ENCODE results near the gene CREBRF.
"Not testable (repeated sequence)": the region's sequence is repeated elsewhere in the genome, so short reads cannot be mapped to it uniquely, and the experiment has no call there.

CREBRF gene

GRCh38 chr5:173035904-173036707 lies 20.0 kb upstream of the CREBRF start:
- DNase-seq = peak in 1 of 2 donors; percentile 14

- no peak for DNase-seq
Observed at GRCh38 chr5:173039188-173039587, 17.0 kb upstream of the CREBRF start.

GRCh38 chr5:173039964-173040363 lies 16.2 kb upstream of the CREBRF start:
- DNase-seq = no peak

GRCh38 chr5:173041881-173042762 lies 14.0 kb upstream of the CREBRF start:
- DNase-seq = no peak

- no peak for DNase-seq
Observed at GRCh38 chr5:173042763-173043107, 13.4 kb upstream of the CREBRF start.

GRCh38 chr5:173045474-173045873 lies 10.7 kb upstream of the CREBRF start:
- no peak for DNase-seq

GRCh38 chr5:173047096-173047837 lies 8.9 kb upstream of the CREBRF start:
- not testable (repeated sequence) for DNase-seq

GRCh38 chr5:173047838-173048105 lies 8.4 kb upstream of the CREBRF start:
- no peak for DNase-seq

GRCh38 chr5:173050791-173051190 lies 5.4 kb upstream of the CREBRF start:
- DNase-seq = no peak

GRCh38 chr5:173051746-173052145 lies 4.4 kb upstream of the CREBRF start:
- no peak for DNase-seq

- no peak for DNase-seq
Observed at GRCh38 chr5:173053041-173053440, 3.1 kb upstream of the CREBRF start.

- no peak for DNase-seq
Observed at GRCh38 chr5:173055042-173055721, 970 bp upstream of the CREBRF start.

- DNase-seq = peak; percentile 8 to 15
Observed at GRCh38 chr5:173055722-173055982, 500 bp upstream of the CREBRF start.

- peak; percentile 85 to 88 for DNase-seq
Observed at GRCh38 chr5:173056783-173057061, 570 bp downstream of the CREBRF start.

- DNase-seq = peak; percentile 99
Observed at GRCh38 chr5:173057062-173057924, 1.1 kb downstream of the CREBRF start.

- DNase-seq = no peak
Observed at GRCh38 chr5:173062141-173062540, 6.0 kb downstream of the CREBRF start.

GRCh38 chr5:173065155-173065554 lies 9.0 kb downstream of the CREBRF start:
- DNase-seq = no peak

- no peak for DNase-seq
Observed at GRCh38 chr5:173069671-173070070, 13.5 kb downstream of the CREBRF start.

GRCh38 chr5:173075137-173075843 lies 19.1 kb downstream of the CREBRF start:
- no peak for DNase-seq

GRCh38 chr5:173075970-173076369 lies 19.8 kb downstream of the CREBRF start:
- no peak for DNase-seq

- DNase-seq = not testable (repeated sequence)
Observed at GRCh38 chr5:173076471-173076870, 20.3 kb downstream of the CREBRF start.

GRCh38 chr5:173078878-173079277 lies 22.7 kb downstream of the CREBRF start:
- DNase-seq = no peak
